HG03139 (cell line): ENCODE data around the gene PHF23.

ENCODE experiments used
- ATAC-seq: cut with Tn5 transposase; IDR thresholded peaks from one replicate; pipeline ENCODE4 v1.9.1; 2021; ENCODE audit not compliant: unreplicated experiment

PHF23 gene

DNA sequence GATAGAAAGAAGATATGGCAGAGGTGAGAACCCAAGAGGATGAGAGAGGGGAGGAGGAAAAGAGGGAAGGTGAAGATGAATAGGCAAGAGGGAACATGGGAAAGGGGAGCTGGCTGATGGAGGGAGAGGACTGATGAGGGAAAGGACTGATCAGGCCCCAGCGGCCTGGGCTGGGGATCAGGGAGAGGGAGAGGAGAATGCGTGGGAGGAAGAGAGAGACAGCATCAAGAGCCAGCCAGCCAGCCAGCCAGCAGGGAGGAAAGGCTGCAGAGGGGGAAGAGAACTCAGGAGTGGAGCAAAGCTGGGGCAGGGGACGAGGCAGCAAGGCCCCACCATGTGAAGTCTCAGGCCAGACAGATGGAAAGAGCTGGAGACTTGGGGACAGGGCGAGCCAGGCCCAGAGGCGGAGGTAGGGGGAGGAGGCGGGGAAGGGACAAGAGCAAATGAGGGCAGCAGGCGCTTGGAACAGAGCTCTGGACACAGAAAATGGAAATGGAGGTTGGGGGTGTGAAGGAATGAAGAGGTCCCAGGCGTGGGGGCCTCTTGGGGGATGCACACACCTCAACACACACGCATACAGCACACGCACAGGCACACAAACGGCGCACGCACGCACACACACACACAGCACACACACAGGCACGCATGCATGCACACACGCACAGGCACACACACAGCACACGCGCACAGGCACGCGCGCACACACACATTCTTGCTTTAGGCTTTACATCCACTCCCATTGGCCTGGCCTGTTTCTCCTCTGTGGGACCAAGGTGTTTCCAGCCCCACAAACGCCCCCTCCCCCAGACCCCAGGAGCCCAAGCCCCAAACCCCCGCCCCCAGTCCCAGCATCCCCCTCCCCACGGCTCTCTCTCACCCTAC, 31.9 kb downstream of the PHF23 start:
- ATAC-seq, result no peak

DNA sequence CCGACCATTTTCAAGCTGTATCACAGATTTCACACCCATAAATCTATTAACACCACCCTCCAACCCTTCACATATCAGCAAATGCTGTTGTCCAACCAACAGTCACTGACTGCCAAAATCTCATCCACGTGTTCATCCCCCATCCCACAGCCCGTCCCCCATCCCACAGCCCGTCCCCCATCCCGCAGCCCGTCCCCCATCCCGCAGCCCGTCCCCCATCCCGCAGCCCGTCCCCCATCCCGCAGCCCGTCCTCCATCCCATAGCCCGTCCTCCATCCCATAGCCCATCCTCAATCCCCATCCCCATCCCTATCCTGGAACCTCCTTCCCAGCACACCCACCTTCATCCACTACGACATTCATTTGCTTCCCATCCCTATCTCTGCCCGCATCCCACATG, 33.7 kb downstream of the PHF23 start:
- no peak for ATAC-seq

DNA sequence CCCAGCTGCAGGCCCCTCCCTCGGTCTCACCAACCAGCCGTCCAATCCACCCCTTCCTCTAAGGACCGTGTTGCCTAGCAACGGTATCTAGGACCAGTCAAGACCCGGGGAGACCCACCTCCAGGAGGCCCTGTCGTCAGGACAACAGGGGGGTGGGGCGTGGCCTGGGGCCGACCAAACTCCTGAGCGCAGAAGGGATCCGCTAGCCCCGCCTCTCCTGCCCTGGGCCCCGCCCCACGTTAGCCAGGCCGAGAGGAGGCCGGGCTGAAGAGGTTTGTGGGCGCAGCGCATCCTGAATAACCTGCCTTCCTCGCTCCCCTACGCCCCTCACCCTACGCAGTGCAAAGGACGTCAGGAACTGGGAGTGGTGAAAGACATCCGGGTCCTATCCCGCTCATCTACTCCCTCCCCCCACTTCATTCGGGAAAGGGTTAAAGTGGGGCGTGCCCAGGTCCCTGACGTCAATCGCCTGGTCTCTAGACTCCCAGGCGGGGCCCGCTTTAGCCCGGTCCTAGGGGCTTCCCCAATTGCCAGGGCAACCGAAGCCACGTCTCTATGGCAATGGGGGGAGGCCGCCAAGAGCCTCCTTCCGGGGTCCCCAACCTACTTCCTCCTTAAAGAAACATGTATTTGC, 34.3 kb downstream of the PHF23 start:
- peak; percentile 67 for ATAC-seq

DNA sequence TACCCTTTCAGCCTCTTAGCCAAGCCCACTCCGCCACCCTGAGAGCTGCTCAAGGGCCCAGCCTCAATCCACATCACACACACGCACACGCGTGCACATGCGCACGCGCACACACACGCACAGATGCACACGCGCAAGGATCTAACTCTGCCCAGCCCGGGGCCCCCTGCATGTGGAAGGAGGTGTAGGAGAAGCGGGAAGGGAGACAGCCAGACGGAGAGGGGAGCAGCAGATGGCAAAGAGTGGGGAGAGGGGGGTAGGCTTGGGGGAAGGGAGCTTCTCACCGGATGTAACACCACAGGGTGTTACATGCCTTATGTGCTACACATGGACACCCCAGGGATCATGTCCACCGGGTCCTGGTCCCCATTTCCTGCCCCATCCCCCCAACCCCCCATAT, 34.9 kb downstream of the PHF23 start:
- no peak for ATAC-seq

DNA sequence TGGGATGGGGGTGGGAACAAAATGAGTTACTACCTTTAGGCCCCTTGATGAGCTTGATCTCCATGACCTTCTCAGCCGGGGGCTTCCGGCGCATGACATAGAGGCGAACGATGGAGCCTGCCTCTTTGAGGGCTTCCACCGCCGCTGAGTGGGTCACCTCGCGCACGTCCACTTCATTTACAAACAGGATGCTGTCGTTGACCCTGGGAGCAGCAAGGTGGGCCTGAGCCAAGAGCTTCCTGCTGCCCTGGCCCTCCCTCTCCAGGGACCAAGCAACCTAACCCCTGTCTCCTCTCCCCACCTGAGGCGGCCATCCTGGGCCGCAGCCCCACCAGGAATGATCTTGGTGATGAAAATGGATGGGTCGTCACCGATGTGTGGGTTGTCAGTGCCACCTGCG, 35.9 kb downstream of the PHF23 start:
- no peak for ATAC-seq

DNA sequence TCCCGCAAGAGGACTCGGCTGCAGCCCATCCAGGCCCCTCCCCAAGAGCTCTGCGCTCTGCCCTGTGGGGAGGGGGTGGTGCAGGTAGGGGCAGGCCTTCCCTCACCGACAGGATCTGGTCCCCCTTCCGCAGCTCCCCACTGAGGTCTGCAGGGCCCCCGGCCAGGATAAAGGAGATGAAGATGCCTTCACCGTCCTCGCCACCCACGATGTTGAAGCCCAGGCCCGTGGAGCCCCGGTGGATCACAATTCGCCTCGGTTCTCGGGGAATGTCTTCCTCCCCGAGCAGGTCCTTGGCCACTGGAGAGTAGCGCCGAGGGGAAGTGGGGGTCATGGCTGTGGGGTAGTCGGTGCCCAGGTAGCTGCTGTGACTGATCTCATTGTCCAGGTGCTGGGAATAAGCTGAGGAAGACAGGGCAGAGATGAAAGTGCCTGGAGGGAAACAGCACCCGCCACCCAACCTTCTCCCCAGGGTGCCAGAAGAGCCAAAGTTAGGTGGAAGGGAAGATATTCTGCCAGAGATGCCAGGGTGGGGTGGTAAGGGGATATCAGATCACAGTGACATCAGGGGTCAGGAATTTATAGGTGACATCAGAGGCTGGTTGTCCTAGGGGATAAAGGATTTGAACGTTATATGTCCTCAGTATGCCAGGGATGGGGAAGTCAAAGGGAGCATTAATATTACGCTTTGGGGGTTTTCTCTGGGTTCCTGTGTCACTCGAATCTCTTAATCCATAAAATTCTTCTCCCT, 42.4 kb downstream of the PHF23 start:
- ATAC-seq, result no peak

DNA sequence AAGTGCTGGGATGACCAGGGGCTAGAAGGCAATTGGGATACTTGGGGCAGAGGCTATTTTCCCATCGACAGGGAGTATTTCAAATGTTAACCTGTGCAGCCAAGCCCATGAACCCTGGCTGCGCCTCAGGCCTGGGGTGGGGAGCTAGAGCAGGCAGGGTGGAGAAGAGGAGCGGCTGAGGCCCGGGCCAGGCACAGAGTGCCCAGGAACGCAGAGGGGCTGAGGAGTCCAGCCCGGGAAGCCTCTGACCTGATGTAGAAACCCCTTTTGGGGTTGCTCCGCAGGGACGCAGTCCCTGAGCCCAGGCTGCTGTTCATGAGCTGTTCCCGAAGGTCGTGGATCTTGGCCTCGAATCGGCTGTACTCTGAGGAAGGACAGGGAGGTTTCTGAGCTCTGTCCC, 43.3 kb downstream of the PHF23 start:
- ATAC-seq, result no peak

DNA sequence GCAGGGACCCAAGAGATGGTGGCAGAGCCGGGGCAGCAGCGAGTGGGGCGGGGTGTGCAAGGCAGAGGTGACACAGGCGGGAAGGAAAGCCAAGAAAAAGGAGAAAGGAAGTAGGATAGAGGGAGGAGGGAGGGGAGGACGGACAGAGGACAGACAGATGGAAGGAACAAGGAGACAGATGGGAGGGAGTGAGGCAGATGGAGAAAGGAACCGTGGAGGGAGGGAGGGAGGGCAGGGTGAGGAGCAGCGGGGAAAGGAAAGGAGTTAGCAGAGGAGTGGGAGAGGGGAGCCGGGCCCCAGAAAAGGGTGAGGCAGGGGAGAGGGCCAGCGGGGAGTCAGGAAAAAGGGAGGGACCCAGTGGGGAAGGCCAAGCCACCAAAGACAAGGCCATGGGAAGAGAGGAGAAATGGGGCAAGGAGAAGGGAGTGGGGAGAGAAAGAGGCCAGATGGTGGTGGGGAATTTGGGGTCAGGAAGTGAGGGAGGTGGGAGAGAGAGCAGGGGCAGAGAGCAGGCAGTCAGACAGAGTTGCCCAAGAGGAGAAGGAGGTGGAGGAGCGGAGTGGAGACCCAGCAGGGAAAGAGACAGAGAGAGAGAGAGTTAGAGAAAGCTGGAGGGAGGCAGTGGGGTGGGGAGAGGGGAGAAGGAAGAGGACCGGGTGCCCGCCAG, 46.9 kb downstream of the PHF23 start:
- no peak for ATAC-seq

DNA sequence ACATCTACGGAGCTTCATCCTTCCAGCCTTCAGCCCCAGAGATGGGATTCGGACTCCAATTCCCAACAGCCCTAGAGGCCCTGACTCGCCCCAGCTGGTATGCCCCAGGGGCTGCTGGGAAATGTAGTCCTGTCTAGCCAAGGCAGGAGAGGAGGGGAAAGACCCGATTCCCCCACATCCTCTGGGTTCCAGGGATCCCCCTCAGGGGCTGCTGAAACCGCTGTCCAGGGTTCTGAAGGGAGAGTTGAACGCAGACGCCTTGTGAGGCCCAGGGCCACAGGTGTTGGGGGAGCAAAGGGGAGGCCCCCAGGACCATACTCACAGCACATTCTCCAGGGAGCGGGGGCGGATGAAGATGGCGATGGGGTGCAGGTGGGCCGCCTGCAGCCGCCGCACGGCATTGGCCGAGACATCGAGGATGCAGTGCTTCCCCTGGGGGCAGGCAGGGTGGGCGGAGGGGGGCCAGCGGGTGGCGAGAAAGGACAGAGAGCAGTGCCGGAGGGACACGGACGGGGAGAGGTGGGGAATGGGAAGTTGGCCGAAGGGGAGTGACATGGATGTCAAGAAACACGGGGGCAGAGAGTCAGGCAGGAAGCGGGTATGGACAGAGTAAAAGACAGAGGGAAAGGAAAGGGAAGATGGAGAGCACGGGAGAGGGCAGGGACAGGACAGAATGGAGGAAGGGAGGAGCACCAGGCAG, 47.5 kb downstream of the PHF23 start:
- ATAC-seq, result no peak

DNA sequence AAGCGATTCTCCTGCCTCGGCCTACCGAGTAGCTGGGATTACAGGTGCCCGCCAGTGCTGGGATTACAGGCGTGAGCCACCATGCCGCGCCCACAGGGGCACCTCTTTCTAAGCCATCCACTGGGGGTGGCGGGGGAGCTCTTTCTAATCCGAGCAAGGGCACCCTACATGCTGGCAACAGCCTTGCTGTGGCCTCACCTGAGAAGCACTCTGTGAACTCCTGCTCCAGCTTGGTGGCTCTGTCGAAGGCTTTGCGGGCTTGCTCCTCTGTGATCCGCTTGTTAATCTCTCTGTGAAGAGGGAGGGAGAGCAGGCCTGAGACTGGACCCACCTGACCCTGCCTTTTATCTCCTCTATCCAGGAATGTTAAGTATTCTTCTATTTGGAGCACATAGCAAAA, 48.2 kb downstream of the PHF23 start:
- ATAC-seq, result no peak

DNA sequence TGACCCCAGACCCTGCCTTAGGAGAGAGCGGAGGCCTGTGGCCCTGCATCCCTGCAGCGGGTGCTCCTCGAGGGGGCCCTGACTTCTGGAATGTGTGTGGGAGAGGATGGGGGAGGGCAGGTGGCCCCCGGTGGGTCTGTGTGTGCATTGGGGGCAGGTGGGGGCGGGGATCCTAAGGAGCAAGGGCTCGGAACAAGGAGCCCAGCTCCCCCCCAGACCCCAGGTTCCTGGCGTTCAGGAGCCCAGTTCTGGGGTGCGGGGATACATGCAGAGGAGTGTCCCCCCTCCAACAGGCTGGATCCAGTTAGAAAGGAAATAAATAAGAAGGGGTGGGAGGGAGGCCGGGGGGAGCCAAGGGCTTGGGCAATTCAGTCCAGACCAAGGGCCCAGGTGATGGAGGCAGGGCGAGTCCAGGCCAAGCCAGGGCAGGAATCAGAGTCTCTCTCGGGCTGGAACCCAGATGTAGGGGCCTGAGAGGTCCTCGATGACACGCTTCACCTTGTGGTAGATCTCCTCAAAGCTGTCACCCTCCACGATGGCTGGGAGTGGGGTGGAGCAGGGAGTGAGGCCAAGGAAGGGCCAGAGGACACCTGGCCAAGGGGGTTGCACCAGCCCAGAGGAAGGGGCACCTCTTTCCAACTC, 48.9 kb downstream of the PHF23 start:
- no peak for ATAC-seq

DNA sequence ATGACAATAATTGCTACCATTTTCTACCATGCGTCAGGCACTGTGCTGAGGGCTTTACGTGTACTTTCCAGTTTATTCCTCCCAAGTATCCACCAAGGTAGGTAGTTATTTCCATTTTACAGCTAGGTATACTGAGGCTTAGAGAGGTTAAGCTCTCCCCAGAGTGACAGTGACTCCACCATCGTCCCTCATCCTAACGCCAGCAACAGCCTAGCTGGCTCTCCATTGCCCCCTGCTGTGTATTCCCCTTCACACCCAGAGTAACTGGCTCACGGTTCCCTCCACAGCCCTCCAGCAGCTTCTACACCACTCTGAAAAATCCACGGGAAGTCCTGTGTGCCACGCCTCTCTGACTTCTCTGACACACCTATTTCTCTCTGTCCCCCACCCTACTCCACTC, 53.0 kb downstream of the PHF23 start:
- ATAC-seq, result no peak
